Gastroesophageal sphincter (tissue), 4 donors: ENCODE data around the gene RPS21. TPM values are rescaled to one million over a fixed set of nuclear protein-coding genes. Genes with fewer than 3 reads are reported as not detected.
"Not testable (repeated sequence)": the region's sequence is repeated elsewhere in the genome, so short reads cannot be mapped to it uniquely, and the experiment has no call there.

Experiments
- ATAC-seq: fragments of 150-250 bp; one replicate; pipeline ENCODE4 v1.9.1; 2016; ENCODE audit warnings: mild to moderate bottlenecking, moderate library complexity
- H3K27ac ChIP-seq, 4 donors: fragments of 200-600 bp; sonication (generic) in 3 of 4; 1 replicate in 3 of 4; 2 replicates in 1 of 4; pipeline ENCODE4 v1.5.1; 2016 to 2019
- H3K27me3 ChIP-seq: fragments of 200-600 bp; sonication (generic); one replicate; pipeline ENCODE4 v1.5.1; 2019
- H3K36me3 ChIP-seq, 2 donors: fragments of 200-600 bp; sonication (generic); one replicate each; pipeline ENCODE4 v1.5.1; 2019; ENCODE audit warnings: control low read depth in 1 of 2
- H3K4me1 ChIP-seq, 3 donors: fragments of 200-600 bp; sonication (generic); 1 replicate in 2 of 3; 2 replicates in 1 of 3; pipeline ENCODE4 v1.5.1; 2016 to 2019; ENCODE audit warnings: control low read depth in 2 of 3
- H3K4me3 ChIP-seq, 2 donors: fragments of 200-600 bp; sonication (generic); one replicate each; pipeline ENCODE4 v1.5.1; 2019; ENCODE audit warnings: mild to moderate bottlenecking in 1 of 2, moderate library complexity in 1 of 2
- H3K9me3 ChIP-seq, 3 donors: fragments of 200-600 bp; sonication (generic); one replicate each; pipeline ENCODE4 v1.5.1; 2017 to 2019; ENCODE audit warnings: control low read depth in 2 of 3
- CTCF ChIP-seq, 4 experiments: fragments of 200-600 bp in 2 of 4; fragments of 450-650 bp in 2 of 4; sonication (generic) in 1 of 4; IDR thresholded peaks; one replicate each; pipeline ENCODE4 v1.5.1; 2017 to 2019; ENCODE audit warnings: antibody characterized with exemption in 4 of 4, mild to moderate bottlenecking in 2 of 4, moderate library complexity in 2 of 4
- EP300 ChIP-seq: sonication (generic); formaldehyde crosslinking; IDR thresholded peaks from one replicate; pipeline ENCODE4 v1.6.1; 2017; ENCODE audit warnings: antibody characterized with exemption, mild to moderate bottlenecking
- POLR2A ChIP-seq, 2 donors: fragments of 450-650 bp; IDR thresholded peaks; one replicate each; pipeline ENCODE4 v1.6.1; 2017; ENCODE audit warnings: antibody characterized with exemption in 2 of 2, mild to moderate bottlenecking in 2 of 2, moderate library complexity in 1 of 2
- POLR2AphosphoS5 ChIP-seq: sonication (generic); formaldehyde crosslinking; IDR thresholded peaks from one replicate; pipeline ENCODE4 v1.6.1; 2017; ENCODE audit warnings: antibody characterized with exemption
- WGBS, 2 donors: methylation state at CpG; one replicate each; pipeline ENCODE4 v1.1.5; 2018; ENCODE audit warnings: low coverage in 1 of 2; 5-methylcytosine and 5-hydroxymethylcytosine counted together
- total RNA-seq, 4 donors: library from RNA; depleted of rRNA; stranded (reverse); fragments of >200 nt; gene quantifications; one replicate each; pipeline ENCODE4 v1.1.0, GENCODE V29; 2016

Gene RPS21
- total RNA-seq, 4 donors from 2014 or later, result 383 to 2,881 (median 2,372) TPM

GRCh38 chr20:62424249-62425107, 37.6 kb downstream of the RPS21 start:
- no CpG with 5 or more reads among the region's 23 CpGs for WGBS, 2 donors
- TF ChIP-seq CTCF (IDR thresholded peaks at IDR 0.05) (no peak), POLR2A (IDR thresholded peaks at IDR 0.05) (no peak), POLR2AphosphoS5 (no peak), EP300 (no peak)
- Histone ChIP-seq H3K4me1 (no peaks in the 10 kb centered on the region), H3K9me3 (no peaks in the 10 kb centered on the region), H3K4me3 (no peak overlapping the region), H3K36me3 (no peaks in the 10 kb centered on the region), H3K27me3 (peaks cover 48% of the 10 kb centered on the region), H3K27ac (no peak overlapping the region)
- no peak for ATAC-seq

- Histone ChIP-seq H3K9me3 (no peaks in the 10 kb centered on the region), H3K4me1 (no peaks in the 10 kb centered on the region), H3K4me3 (no peak overlapping the region), H3K27ac (no peak overlapping the region), H3K27me3 (peaks cover 48% of the 10 kb centered on the region), H3K36me3 (no peaks in the 10 kb centered on the region)
- ATAC-seq, result no peak
- WGBS, 2 donors, result 55 to 83% methylated on average over 1 of the region's 21 CpGs
- TF ChIP-seq POLR2AphosphoS5, result no peak
- no peak for TF ChIP-seq POLR2A (IDR thresholded peaks at IDR 0.05)
- TF ChIP-seq EP300, result no peak
- no peak for TF ChIP-seq CTCF (IDR thresholded peaks at IDR 0.05)
Observed at GRCh38 chr20:62425281-62426058, 38.6 kb downstream of the RPS21 start.

- H3K4me1 ChIP-seq, H3K36me3 ChIP-seq, H3K9me3 ChIP-seq, H3K4me3 ChIP-seq, H3K27ac ChIP-seq, ATAC-seq: not testable (repeated sequence)
- peaks cover 48% of the 10 kb centered on the region for H3K27me3 ChIP-seq
- WGBS, 2 donors, result 77 to 85% methylated on average over 4 of the region's 4 CpGs
Observed at GRCh38 chr20:62426059-62426348, 39.1 kb downstream of the RPS21 start.

GRCh38 chr20:62426699-62427131, 39.8 kb downstream of the RPS21 start:
- no peaks in the 10 kb centered on the region for H3K9me3 ChIP-seq
- no peaks in the 10 kb centered on the region for H3K4me1 ChIP-seq
- no peak overlapping the region for H3K4me3 ChIP-seq
- H3K36me3 ChIP-seq, result no peaks in the 10 kb centered on the region
- TF ChIP-seq POLR2A (IDR thresholded peaks at IDR 0.05) (no peak), CTCF (IDR thresholded peaks at IDR 0.05) (no peak), EP300 (no peak), POLR2AphosphoS5 (no peak)
- no peak overlapping the region for H3K27ac ChIP-seq
- no CpG with 5 or more reads among the region's 22 CpGs for WGBS, 2 donors
- H3K27me3 ChIP-seq, result peaks cover 48% of the 10 kb centered on the region
- ATAC-seq, result no peak

- ATAC-seq, result no peak
- no peaks in the 10 kb centered on the region for H3K36me3 ChIP-seq
- H3K9me3 ChIP-seq, result no peaks in the 10 kb centered on the region
- H3K27ac ChIP-seq, result no peak within 1 kb of the TSS
- no peak within 1 kb of the TSS for H3K4me3 ChIP-seq
- H3K27me3 ChIP-seq, result peaks cover 48% of the 10 kb centered on the region
- no peaks in the 10 kb centered on the region for H3K4me1 ChIP-seq
- no peak for TF ChIP-seq CTCF (IDR thresholded peaks at IDR 0.05)
- no peak for TF ChIP-seq POLR2A (IDR thresholded peaks at IDR 0.05)
- TF ChIP-seq POLR2AphosphoS5, result no peak
- TF ChIP-seq EP300, result no peak
- no CpG with 5 or more reads among the region's 28 CpGs for WGBS, 2 donors
Observed at GRCh38 chr20:62427172-62428001, 40.5 kb downstream of the RPS21 start, which contains the start of gene RBBP8NL. Gene RBBP8NL, minus strand, starts transcription at chr20:62427539. Its CDS starts 7,892 bp downstream, at chr20:62419647.
